Liver (tissue), 3 donors: ENCODE results near the gene DHX35.

Experiments
- ATF3 ChIP-seq: IDR thresholded peaks from 2 replicates; pipeline ENCODE4 v1.6.1; 2016; ENCODE audit warnings: antibody characterized with exemption
- CTCF ChIP-seq: fragments of 150-350 bp; IDR thresholded peaks from 2 replicates; pipeline ENCODE4 v1.5.1; 2017; ENCODE audit warnings: improper control_type of control experiment, low read depth, low read length; ENCODE audit not compliant: missing input control
- GABPA ChIP-seq, 2 donors: IDR thresholded peaks in 1 of 2; conservative IDR thresholded peaks in 1 of 2; 2 replicates each; pipeline ENCODE4 v1.6.1; 2016; ENCODE audit warnings: antibody characterized with exemption in 2 of 2, mild to moderate bottlenecking in 1 of 2, moderate library complexity in 1 of 2
- MAX ChIP-seq: IDR thresholded peaks from 2 replicates; pipeline ENCODE4 v1.6.1; 2016; ENCODE audit warnings: antibody characterized with exemption
- RAD21 ChIP-seq, 2 donors: IDR thresholded peaks; 2 replicates each; pipeline ENCODE4 v1.6.1; 2016; ENCODE audit warnings: antibody characterized with exemption in 2 of 2, mild to moderate bottlenecking in 2 of 2
- REST ChIP-seq: IDR thresholded peaks from 2 replicates; pipeline ENCODE4 v1.6.1; 2016; ENCODE audit warnings: antibody characterized with exemption, mild to moderate bottlenecking
- SP1 ChIP-seq: IDR thresholded peaks from 2 replicates; pipeline ENCODE4 v1.6.1; 2018; ENCODE audit warnings: antibody characterized with exemption, mild to moderate bottlenecking
- YY1 ChIP-seq: IDR thresholded peaks from 2 replicates; pipeline ENCODE4 v1.6.1; 2016; ENCODE audit warnings: antibody characterized with exemption, mild to moderate bottlenecking
- ZBTB33 ChIP-seq: IDR thresholded peaks from 2 replicates; pipeline ENCODE4 v1.6.1; 2016; ENCODE audit warnings: antibody characterized with exemption
- donor health status: healthy.
- donor health status: healthy.

GRCh38 chr20:38941726-38942389, 20.3 kb upstream of the DHX35 start:
- TF ChIP-seq CTCF (no peak), GABPA (IDR thresholded peaks at IDR 0.05 in 1 of 2, conservative IDR thresholded peaks at IDR 0.05 in 1 of 2) (no peak), YY1 (no peak), REST (no peak), RAD21 (IDR thresholded peaks at IDR 0.05) (no peak), ATF3 (no peak), ZBTB33 (no peak), MAX (no peak), SP1 (no peak)
